Measurements from ENCODE around the gene LHFPL2.
"Not testable (repeated sequence)": the region's sequence is repeated elsewhere in the genome, so short reads cannot be mapped to it uniquely, and the experiment has no call there.

The LHFPL2 gene

GRCh38 chr5:78672154-78672553 lies 23.6 kb upstream of the LHFPL2 start:
- no peak overlapping the region for H3K4me3 ChIP-seq (ENCODE audit: low read depth, low read length)
- no peak for DNase-seq (ENCODE audit: low read depth)
- TF ChIP-seq MYC (IDR thresholded peaks at IDR 0.05; ENCODE audit: low read depth, low read length) (no peak), CTCF (IDR thresholded peaks at IDR 0.05; ENCODE audit: low read depth, low read length) (no peak), POLR2A (IDR thresholded peaks at IDR 0.05; ENCODE audit: extremely low read depth, insufficient read length) (no peak)
- TF ChIP-seq, protein P1, sequence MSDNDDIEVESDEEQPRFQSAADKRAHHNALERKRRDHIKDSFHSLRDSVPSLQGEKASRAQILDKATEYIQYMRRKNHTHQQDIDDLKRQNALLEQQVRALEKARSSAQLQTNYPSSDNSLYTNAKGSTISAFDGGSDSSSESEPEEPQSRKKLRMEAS (IDR thresholded peaks at IDR 0.05; ENCODE audit: low read depth, low read length) = no peak

DNA sequence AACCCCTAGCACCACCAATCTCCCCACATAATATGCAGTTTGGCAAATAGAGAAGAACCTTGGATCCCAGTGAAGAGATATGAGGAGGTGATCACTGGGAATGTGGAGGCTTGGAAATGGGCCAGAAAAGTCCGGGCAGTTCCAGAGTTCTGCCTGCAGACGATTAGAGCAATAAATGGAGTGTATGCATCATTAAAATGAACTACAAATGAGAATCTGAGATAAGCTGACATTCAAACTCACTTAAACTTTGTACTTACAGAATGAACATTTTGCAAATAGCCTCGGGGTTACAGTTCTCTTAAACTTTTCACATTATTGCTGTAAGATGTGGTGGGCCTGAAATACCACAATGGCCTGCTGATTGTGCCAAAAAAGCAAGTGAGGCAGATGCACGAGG lies 23.0 kb upstream of the LHFPL2 start:
- no peak overlapping the region for H3K4me3 ChIP-seq (ENCODE audit: low read depth, low read length)
- TF ChIP-seq, protein P1 (IDR thresholded peaks at IDR 0.05; ENCODE audit: low read depth, low read length) = no peak
- TF ChIP-seq POLR2A (IDR thresholded peaks at IDR 0.05; ENCODE audit: extremely low read depth, insufficient read length) = no peak
- no peak for DNase-seq (ENCODE audit: low read depth)

DNA sequence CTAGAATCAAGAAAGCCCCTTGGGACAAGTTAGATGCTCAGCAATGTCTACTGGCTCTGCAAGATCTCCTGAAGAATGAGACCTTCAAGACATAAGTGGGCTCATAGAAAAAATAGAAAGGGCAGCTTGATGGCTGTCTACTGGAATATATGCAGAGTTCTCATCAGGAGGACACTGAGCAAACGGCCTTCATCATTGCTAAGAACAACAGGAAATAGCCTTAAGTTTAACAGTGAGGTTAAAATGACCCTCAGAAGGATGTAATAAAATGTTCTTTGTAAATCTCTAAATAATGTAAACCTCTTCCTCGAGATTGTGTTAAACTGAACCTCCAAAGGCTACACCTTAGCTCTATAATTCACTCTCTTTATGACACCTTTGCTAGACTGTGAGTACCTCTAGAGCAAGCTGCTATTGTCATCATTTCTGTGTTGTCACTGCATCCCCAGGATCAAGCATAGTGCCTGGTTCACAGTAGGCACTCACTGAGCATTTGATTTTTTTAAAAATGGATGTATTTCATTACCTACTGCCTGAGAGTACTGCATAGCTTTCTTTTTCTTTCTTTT lies 22.2 kb upstream of the LHFPL2 start:
- TF ChIP-seq MYC (IDR thresholded peaks at IDR 0.05; ENCODE audit: low read depth, low read length) (no peak), CTCF (IDR thresholded peaks at IDR 0.05; ENCODE audit: low read depth, low read length) (no peak), POLR2A (IDR thresholded peaks at IDR 0.05; ENCODE audit: extremely low read depth, insufficient read length) (no peak)
- TF ChIP-seq, protein P1 (IDR thresholded peaks at IDR 0.05; ENCODE audit: low read depth, low read length) = no peak
- DNase-seq (ENCODE audit: low read depth) = no peak
- H3K4me3 ChIP-seq (ENCODE audit: low read depth, low read length) = no peak overlapping the region

DNA sequence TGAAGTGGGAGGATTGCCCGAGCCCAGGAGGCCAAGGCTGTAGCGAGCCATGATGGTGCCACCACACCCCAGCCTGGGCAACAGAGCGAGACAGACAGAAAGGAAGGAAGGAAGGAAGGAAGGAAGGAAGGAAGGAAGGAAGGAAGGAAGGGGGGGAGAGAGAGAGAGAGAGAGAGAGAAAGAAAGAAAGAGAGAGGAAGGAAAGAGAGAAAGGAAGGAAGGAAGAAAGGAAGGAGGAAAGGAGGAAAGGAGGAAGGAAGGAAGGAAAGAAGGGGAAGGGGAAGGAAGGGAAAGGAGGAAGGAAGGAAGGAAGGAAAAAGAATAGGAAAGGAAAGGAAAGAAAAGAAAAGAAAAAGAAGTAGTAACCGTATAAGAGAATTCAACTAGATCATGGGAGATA lies 20.8 kb upstream of the LHFPL2 start:
- no peak for DNase-seq (ENCODE audit: low read depth)
- no peak overlapping the region for H3K4me3 ChIP-seq (ENCODE audit: low read depth, low read length)
- no peak for TF ChIP-seq MYC (IDR thresholded peaks at IDR 0.05; ENCODE audit: low read depth, low read length)
- TF ChIP-seq, protein P1 (IDR thresholded peaks at IDR 0.05; ENCODE audit: low read depth, low read length) = no peak

GRCh38 chr5:78667461-78668103 lies 19.0 kb upstream of the LHFPL2 start:
- DNase-seq (ENCODE audit: low read depth) = no peak
- no peak overlapping the region for H3K4me3 ChIP-seq (ENCODE audit: low read depth, low read length)
- TF ChIP-seq POLR2A (IDR thresholded peaks at IDR 0.05; ENCODE audit: extremely low read depth, insufficient read length) = no peak
- no peak for TF ChIP-seq CTCF (IDR thresholded peaks at IDR 0.05; ENCODE audit: low read depth, low read length)
- no peak for TF ChIP-seq MYC (IDR thresholded peaks at IDR 0.05; ENCODE audit: low read depth, low read length)
- TF ChIP-seq, protein P1 (IDR thresholded peaks at IDR 0.05; ENCODE audit: low read depth, low read length) = no peak

DNA sequence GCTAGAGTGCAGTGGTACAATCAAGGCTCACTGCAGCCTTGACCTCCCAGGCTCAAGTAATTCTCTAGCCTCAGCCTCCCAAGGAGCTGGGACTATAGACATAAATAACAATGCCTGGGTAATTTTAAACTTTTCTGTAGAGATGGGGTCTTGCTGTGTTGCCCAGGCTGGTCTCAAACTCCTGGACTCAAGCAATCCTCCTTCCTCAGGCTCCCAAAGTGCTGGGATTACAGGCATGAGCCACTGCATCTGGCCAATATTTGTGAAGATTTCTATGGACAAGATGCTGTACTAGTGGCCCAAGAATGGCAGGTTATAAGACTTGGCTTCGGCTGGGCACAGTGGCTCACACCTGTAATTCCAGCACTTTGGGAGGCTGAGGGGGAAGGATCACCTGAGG lies 18.4 kb upstream of the LHFPL2 start:
- H3K4me3 ChIP-seq (ENCODE audit: low read depth, low read length); DNase-seq (ENCODE audit: low read depth): not testable (repeated sequence)

GRCh38 chr5:78666041-78666444 lies 17.5 kb upstream of the LHFPL2 start:
- no peak for TF ChIP-seq POLR2A (IDR thresholded peaks at IDR 0.05; ENCODE audit: extremely low read depth, insufficient read length)
- TF ChIP-seq, protein P1 (IDR thresholded peaks at IDR 0.05; ENCODE audit: low read depth, low read length) = no peak
- no peak for TF ChIP-seq CTCF (IDR thresholded peaks at IDR 0.05; ENCODE audit: low read depth, low read length)
- TF ChIP-seq MYC (IDR thresholded peaks at IDR 0.05; ENCODE audit: low read depth, low read length) = no peak
- no peak overlapping the region for H3K4me3 ChIP-seq (ENCODE audit: low read depth, low read length)
- no peak for DNase-seq (ENCODE audit: low read depth)
